CD8-positive, alpha-beta memory T cell (primary cell): ENCODE measurements around the gene ZMYM2. TPM values are rescaled to one million over a fixed set of nuclear protein-coding genes. Genes with fewer than 3 reads are reported as not detected.

Source experiments
- CTCF ChIA-PET: fragments of 350-600 bp; sonication (Branson Sonifier 250); formaldehyde crosslinking; loops from one replicate; lab custom pipeline; 2021; ENCODE audit warnings: antibody characterized with exemption; lab: Charles Lee
- POLR2A ChIA-PET: fragments of 350-600 bp; sonication (Branson Sonifier 250); formaldehyde crosslinking; loops from one replicate; lab custom pipeline; 2021; ENCODE audit warnings: antibody characterized with exemption; lab: Charles Lee
- DNase-seq, 5 donors: peaks; one replicate each; pipeline versions ENCODE4 v3.0.0 to v3.0.0-alpha.2; 2020 to 2022; ENCODE audit warnings: mixed read lengths in 1 of 5
- H3K27ac ChIP-seq: one replicate; pipeline ENCODE4 v1.7.0; 2013; ENCODE audit warnings: low read depth, mild to moderate bottlenecking, low read length, moderate library complexity
- H3K27me3 ChIP-seq: 2 replicates; pipeline ENCODE4 v1.7.0; 2013; ENCODE audit warnings: low read length, mild to moderate bottlenecking; ENCODE audit not compliant: insufficient read depth, poor library complexity, severe bottlenecking
- H3K36me3 ChIP-seq: 2 replicates; pipeline ENCODE4 v1.7.0; 2013; ENCODE audit warnings: mild to moderate bottlenecking, low read length, moderate library complexity; ENCODE audit not compliant: insufficient read depth
- H3K4me1 ChIP-seq: 2 replicates; pipeline ENCODE4 v1.7.0; 2013; ENCODE audit warnings: mild to moderate bottlenecking, low read length, moderate library complexity; ENCODE audit not compliant: insufficient read depth
- H3K4me3 ChIP-seq: 2 replicates; pipeline ENCODE4 v1.7.0; 2013; ENCODE audit warnings: mild to moderate bottlenecking, low read length
- H3K9me3 ChIP-seq: 2 replicates; pipeline ENCODE4 v1.7.0; 2013; ENCODE audit warnings: mild to moderate bottlenecking, low read length
- H3K27ac Mint-ChIP-seq, 8 donors: one replicate each; pipeline ENCODE4 v1.8.0; 2020 to 2021; ENCODE audit warnings: mixed read lengths in 8 of 8, mild to moderate bottlenecking in 6 of 8, inconsistent platforms in 3 of 8, moderate library complexity in 3 of 8
- H3K27me3 Mint-ChIP-seq, 2 donors: one replicate each; pipeline ENCODE4 v1.8.0; 2020 to 2021; ENCODE audit warnings: mixed read lengths in 2 of 2, mild to moderate bottlenecking in 1 of 2, moderate library complexity in 1 of 2
- H3K36me3 Mint-ChIP-seq, 3 donors: one replicate each; pipeline ENCODE4 v1.8.0; 2020 to 2021; ENCODE audit warnings: mixed read lengths in 3 of 3, inconsistent platforms in 1 of 3, mild to moderate bottlenecking in 1 of 3
- H3K4me1 Mint-ChIP-seq, 3 donors: one replicate each; pipeline ENCODE4 v1.8.0; 2020 to 2021; ENCODE audit warnings: mixed read lengths in 3 of 3, inconsistent platforms in 1 of 3, mild to moderate bottlenecking in 1 of 3
- H3K4me3 Mint-ChIP-seq, 7 donors: one replicate each; pipeline ENCODE4 v1.8.0; 2020 to 2021; ENCODE audit warnings: mixed read lengths in 7 of 7, mild to moderate bottlenecking in 6 of 7, moderate library complexity in 4 of 7, inconsistent platforms in 2 of 7
- H3K9me3 Mint-ChIP-seq, 5 donors: one replicate each; pipeline ENCODE4 v1.8.0; 2020 to 2022; ENCODE audit warnings: mixed read lengths in 5 of 5, mild to moderate bottlenecking in 3 of 5, moderate library complexity in 2 of 5, inconsistent platforms in 1 of 5
- polyA plus RNA-seq: library from polyadenylated mRNA; unstranded; fragments of 300-500 nt; fragmentation: Illumina TruSeq; gene quantifications from one replicate; pipeline ENCODE4 v1.2.3, GENCODE V29; 2021
- total RNA-seq, 2 experiments: library from RNA; stranded (reverse); gene quantifications; one replicate each; pipeline ENCODE4 v1.2.3, GENCODE V29; 2021

ZMYM2 gene
- total and polyA plus RNA-seq, 3 experiments from 2014 or later = 13.2 to 42.1 (median 41.4) TPM

- Mint-ChIP-seq H3K27ac (no peak overlapping the region), H3K27me3 (peaks cover 16 to 26% of the 10 kb centered on the region in 2 donors), H3K36me3 (no peaks in the 10 kb centered on the region), H3K4me1 (peaks cover 5 to 13% (median 6%) of the 10 kb centered on the region in 3 donors), H3K9me3 (no peaks in the 10 kb centered on the region), H3K4me3 (no peak overlapping the region)
- ChIA-PET CTCF (no interaction called here), POLR2A (no interaction called here)
- H3K9me3 ChIP-seq = no peaks in the 10 kb centered on the region
- no peak overlapping the region for H3K27ac ChIP-seq
- H3K36me3 ChIP-seq = no peaks in the 10 kb centered on the region
- peaks cover 8% of the 10 kb centered on the region for H3K4me1 ChIP-seq
- DNase-seq = no peak
- no peak overlapping the region for H3K4me3 ChIP-seq
- H3K27me3 ChIP-seq = peaks cover 20% of the 10 kb centered on the region
Measured at GRCh38 chr13:20132052-20132634, 173.6 kb downstream of the ZMYM2 start.

- peaks cover 11% of the 10 kb centered on the region for H3K27me3 ChIP-seq
- POLR2A ChIA-PET = no interaction called here
- Mint-ChIP-seq H3K4me3 (no peak overlapping the region), H3K9me3 (no peaks in the 10 kb centered on the region), H3K4me1 (peaks cover 0 to 6% (median 1%) of the 10 kb centered on the region in 3 donors), H3K27me3 (peaks cover 22 to 45% of the 10 kb centered on the region in 2 donors), H3K36me3 (no peaks in the 10 kb centered on the region), H3K27ac (no peak overlapping the region)
- no peaks in the 10 kb centered on the region for H3K9me3 ChIP-seq
- CTCF ChIA-PET = interaction anchor here (0.6 to 1.0 kb wide), 2 partner anchors 16 to 39 kb away, joined by 3 read pairs; no protein-coding TSS in a partner anchor
- DNase-seq = no peak
- H3K4me3 ChIP-seq = no peak overlapping the region
- no peaks in the 10 kb centered on the region for H3K4me1 ChIP-seq
- no peak overlapping the region for H3K27ac ChIP-seq
- no peaks in the 10 kb centered on the region for H3K36me3 ChIP-seq
Measured at GRCh38 chr13:20134732-20135131, 176.2 kb downstream of the ZMYM2 start.

DNA sequence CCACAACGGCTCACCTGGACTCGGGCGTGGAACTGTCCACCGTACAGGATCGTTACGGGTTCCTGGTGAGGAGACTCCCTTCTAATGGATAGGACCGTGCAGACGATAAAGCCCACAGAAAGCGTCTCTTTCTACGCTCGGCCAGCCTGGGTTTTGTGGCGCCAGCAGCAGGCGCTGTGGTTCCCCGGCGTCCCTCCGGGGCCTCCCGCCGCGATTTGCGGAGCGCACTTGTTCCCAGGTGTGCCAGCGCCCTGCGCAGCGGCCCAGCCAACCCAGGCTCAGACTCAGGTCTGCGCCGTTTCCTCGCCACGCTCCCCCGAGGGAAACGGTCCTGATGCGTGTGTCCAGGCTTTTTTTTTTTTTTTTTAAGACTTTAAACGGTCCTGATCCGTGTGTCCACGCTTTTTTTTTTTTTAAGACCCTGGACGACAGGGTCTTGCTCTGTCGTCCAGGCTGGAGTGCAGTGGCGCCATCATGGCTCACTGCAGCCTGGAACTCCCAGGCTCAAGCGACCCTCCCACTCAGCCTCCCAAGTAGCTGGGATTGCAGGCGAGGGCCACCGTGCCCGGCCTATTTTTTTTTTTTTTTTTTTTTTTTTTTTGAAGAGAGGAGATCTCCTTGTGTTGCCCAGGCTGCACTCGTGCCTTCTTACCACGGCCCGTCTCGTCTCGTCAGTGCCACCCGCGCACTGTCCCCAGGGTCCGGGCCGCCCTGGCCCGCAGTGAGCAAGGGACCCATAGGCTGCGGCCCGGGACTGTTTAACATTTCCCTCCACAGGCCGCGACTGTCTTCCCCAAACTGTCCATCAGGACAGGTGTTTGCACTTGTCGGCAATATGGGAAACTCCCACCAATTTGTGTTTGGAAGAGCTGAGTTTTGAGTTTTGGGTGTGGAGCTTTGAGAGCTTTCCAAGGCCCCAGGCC is 178.5 kb downstream of the ZMYM2 start:
- H3K27ac Mint-ChIP-seq = no peak overlapping the region
- H3K4me3 Mint-ChIP-seq = peak overlapping the region in 3 of 7 donors; percentile 23 to 40 (median 34)
- no peaks in the 10 kb centered on the region for H3K36me3 Mint-ChIP-seq
- no peaks in the 10 kb centered on the region for H3K4me1 ChIP-seq
- no peaks in the 10 kb centered on the region for H3K9me3 Mint-ChIP-seq
- H3K27ac ChIP-seq = no peak overlapping the region
- peaks cover 31 to 65% of the 10 kb centered on the region in 2 donors for H3K27me3 Mint-ChIP-seq
- POLR2A ChIA-PET = no interaction called here
- peaks cover 0 to 11% (median 1%) of the 10 kb centered on the region in 3 donors for H3K4me1 Mint-ChIP-seq
- peak in 1 of 5 donors; percentile 38 for DNase-seq
- no peak overlapping the region for H3K4me3 ChIP-seq
- no peaks in the 10 kb centered on the region for H3K9me3 ChIP-seq
- CTCF ChIA-PET = no interaction called here
- peaks cover 11% of the 10 kb centered on the region for H3K27me3 ChIP-seq
- H3K36me3 ChIP-seq = no peaks in the 10 kb centered on the region

- Mint-ChIP-seq H3K4me3 (no peak overlapping the region), H3K4me1 (peaks cover 0 to 11% (median 1%) of the 10 kb centered on the region in 3 donors), H3K9me3 (no peaks in the 10 kb centered on the region), H3K36me3 (no peaks in the 10 kb centered on the region), H3K27me3 (peaks cover 30 to 60% of the 10 kb centered on the region in 2 donors), H3K27ac (no peak overlapping the region)
- Histone ChIP-seq H3K36me3 (no peaks in the 10 kb centered on the region), H3K9me3 (no peaks in the 10 kb centered on the region), H3K4me3 (no peak overlapping the region), H3K4me1 (no peaks in the 10 kb centered on the region), H3K27ac (no peak overlapping the region), H3K27me3 (peaks cover 11% of the 10 kb centered on the region)
- CTCF ChIA-PET = no interaction called here
- POLR2A ChIA-PET = no interaction called here
- DNase-seq = no peak
Measured at GRCh38 chr13:20137875-20138274, 179.3 kb downstream of the ZMYM2 start.

DNA sequence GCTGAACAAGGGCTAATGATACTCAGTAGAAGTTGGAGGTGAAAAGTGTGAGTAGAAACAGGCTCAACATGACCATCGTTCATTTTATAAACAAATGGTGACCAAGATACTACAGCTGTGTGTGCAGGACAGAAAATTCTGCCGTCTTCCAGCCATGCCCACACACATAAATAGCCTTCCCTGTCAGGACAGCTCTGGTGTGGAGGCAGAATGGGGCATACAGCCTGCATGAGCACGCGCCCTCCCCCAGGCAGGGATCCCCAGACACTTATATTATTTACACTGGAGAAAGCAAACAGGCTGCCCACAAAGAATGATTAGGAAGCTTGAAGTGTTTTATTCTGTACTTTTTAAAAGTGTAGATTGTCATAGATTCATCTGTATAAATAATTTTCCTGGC is 182.0 kb downstream of the ZMYM2 start:
- Mint-ChIP-seq H3K27ac (no peak overlapping the region), H3K4me1 (peaks cover 0 to 14% (median 1%) of the 10 kb centered on the region in 3 donors), H3K9me3 (no peaks in the 10 kb centered on the region), H3K27me3 (peaks cover 29 to 66% of the 10 kb centered on the region in 2 donors), H3K36me3 (peaks cover 0 to 2% (median 0%) of the 10 kb centered on the region in 3 donors), H3K4me3 (no peak overlapping the region)
- POLR2A ChIA-PET = no interaction called here
- H3K27me3 ChIP-seq = peaks cover 11% of the 10 kb centered on the region
- no peak for DNase-seq
- CTCF ChIA-PET = no interaction called here
- no peaks in the 10 kb centered on the region for H3K36me3 ChIP-seq
- no peaks in the 10 kb centered on the region for H3K9me3 ChIP-seq
- no peaks in the 10 kb centered on the region for H3K4me1 ChIP-seq
- no peak overlapping the region for H3K27ac ChIP-seq
- no peak overlapping the region for H3K4me3 ChIP-seq

Other genes starting within 250 kb of the ZMYM2 start
- gene PSPC1, start 175.8 kb upstream of the ZMYM2 start, total RNA-seq = 100 to 1,000 TPM; 104 to 112 TPM
- 33.0 TPM for gene PSPC1, start 175.8 kb upstream of the ZMYM2 start, polyA plus RNA-seq
- gene ZMYM5, start 95.1 kb upstream of the ZMYM2 start, total RNA-seq = 10 to 100 TPM; 11.9 to 12.2 TPM
- gene ZMYM5, start 95.1 kb upstream of the ZMYM2 start, polyA plus RNA-seq = 26.8 TPM
- 1 to 10 TPM in 1 of 2 experiments, under 1 TPM in 1; 0.85 to 1.0 TPM for gene GJA3, start 202.3 kb downstream of the ZMYM2 start, total RNA-seq
- 0.09 TPM for gene GJA3, start 202.3 kb downstream of the ZMYM2 start, polyA plus RNA-seq
- 10 to 100 TPM; 27.3 to 27.6 TPM for gene GJB2, start 234.2 kb downstream of the ZMYM2 start, total RNA-seq
- gene GJB2, start 234.2 kb downstream of the ZMYM2 start, polyA plus RNA-seq = not detected